Measurements from ENCODE around the gene GSN. TPM values are rescaled to one million over a fixed set of nuclear protein-coding genes. Genes with fewer than 3 reads are reported as not detected.

GSN gene
- total and polyA plus RNA-seq, 10 of the 15 experiments (the other 5 are each of a cell fraction or from before 2014, with no cell fraction given) = 0.66 to 9.2 (median 6.2) TPM

- 90% methylated on average over 4 of the region's 4 CpGs for WGBS (ENCODE audit: insufficient coverage, insufficient replicate concordance, low lambda C conversion rate, missing lambda C conversion rate)
- H3K36me3 ChIP-seq (ENCODE audit: control insufficient read depth in 2 of 2, insufficient read depth in 2 of 2, low read length in 1 of 2) = no peaks in the 10 kb centered on the region
- H4K20me1 ChIP-seq (ENCODE audit: control insufficient read depth, insufficient read depth) = no peaks in the 10 kb centered on the region
- H3K27ac ChIP-seq (ENCODE audit: control insufficient read depth, insufficient read depth) = no peak overlapping the region
- TF ChIP-seq SKIL (IDR thresholded peaks at IDR 0.05; ENCODE audit: low read depth, poor library complexity, severe bottlenecking) (no peak), POU2F2 (IDR thresholded peaks at IDR 0.05; ENCODE audit: borderline replicate concordance, low read depth, low read length) (no peak), RAD51 (IDR thresholded peaks at IDR 0.05) (no peak), HDGF (IDR thresholded peaks at IDR 0.05) (no peak), ZBTB40 (IDR thresholded peaks at IDR 0.05; ENCODE audit: borderline replicate concordance) (no peak), CEBPB (IDR thresholded peaks at IDR 0.05; ENCODE audit: borderline replicate concordance in 1 of 2, low read depth in 2 of 2, low read length in 2 of 2) (no peak), SMC3 (IDR thresholded peaks at IDR 0.05; ENCODE audit: borderline replicate concordance, low read length) (no peak), ZNF687 (IDR thresholded peaks at IDR 0.05) (no peak), NFXL1 (IDR thresholded peaks at IDR 0.05; ENCODE audit: borderline replicate concordance) (no peak), KLF5 (IDR thresholded peaks at IDR 0.05; ENCODE audit: partially characterized antibody) (no peak), WRNIP1 (IDR thresholded peaks at IDR 0.05; ENCODE audit: borderline replicate concordance, low read depth, low read length) (no peak), SIN3A (IDR thresholded peaks at IDR 0.05; ENCODE audit: low read depth, low read length) (no peak), STAT1 (conservative IDR thresholded peaks at IDR 0.05) (no peak), LARP7 (IDR thresholded peaks at IDR 0.05) (no peak)
- no peaks in the 10 kb centered on the region for H3K9me3 ChIP-seq (replicated peaks; ENCODE audit: control insufficient read depth, insufficient read depth, low read length)
- BruUV-seq (replicated peaks) = no TSS peak
- H3K27me3 ChIP-seq (replicated peaks in 1 of 2; ENCODE audit: control insufficient read depth in 2 of 2, insufficient read depth in 2 of 2, low read length in 1 of 2) = no peaks in the 10 kb centered on the region
- ChIA-PET SMC1A (ENCODE audit: uncharacterized antibody, unreplicated experiment) (no interaction called here), POLR2A (interaction anchor here (1.8 kb wide), 1 partner anchor 10 kb away, joined by 5 read pairs; no protein-coding TSS in a partner anchor), CTCF (interaction anchor here (2.3 kb wide), 1 partner anchor 14 kb away, joined by 9 read pairs; no protein-coding TSS in a partner anchor), RAD21 (ENCODE audit: unreplicated experiment) (no interaction called here)
- DNase-seq (ENCODE audit: low read depth, low spot score) (no peak), FAIRE-seq (no peak), ATAC-seq (no peak)
- no peak overlapping the region for H2AFZ ChIP-seq (ENCODE audit: control insufficient read depth, low read depth, low read length)
- H3K79me2 ChIP-seq (ENCODE audit: control insufficient read depth, insufficient read depth, low read length) = no peaks in the 10 kb centered on the region
- H3K9ac ChIP-seq (ENCODE audit: control insufficient read depth, insufficient read depth, low read length) = no peak overlapping the region
- no peaks in the 10 kb centered on the region for H3K4me1 ChIP-seq (ENCODE audit: control insufficient read depth, insufficient read depth, low read length)
- H3K4me2 ChIP-seq (ENCODE audit: control insufficient read depth, insufficient read depth) = no peak overlapping the region
- intact Hi-C loops (cut with micrococcal nuclease; ENCODE audit: unreplicated experiment) = no loop called here
- H3K4me3 ChIP-seq = no peak overlapping the region
- in situ Hi-C loops (cut with MboI) = no loop called here
Observed at GRCh38 chr9:121227862-121228261, 40.1 kb upstream of the GSN start.
